Right lobe of liver (tissue), 6 donors: ENCODE results near the gene TMEM225B. TPM values are rescaled to one million over a fixed set of nuclear protein-coding genes. Genes with fewer than 3 reads are reported as not detected.

Experiments
- ATAC-seq, 4 donors: fragments of 200-7000 bp; cut with Tn5 transposase; one replicate each; pipeline ENCODE4 v1.9.1; 2020; ENCODE audit warnings: mild to moderate bottlenecking in 4 of 4, moderate library complexity in 4 of 4
- DNase-seq, 3 donors: peaks; one replicate each; pipeline ENCODE4 v3.0.0-alpha.2; 2020
- H3K27ac ChIP-seq, 3 donors: fragments of 200-600 bp; one replicate each; pipeline ENCODE4 v1.8.0; 2022
- H3K27me3 ChIP-seq, 2 donors: fragments of 200-600 bp; one replicate each; pipeline ENCODE4 v1.8.0; 2022
- H3K36me3 ChIP-seq, 4 donors: fragments of 200-600 bp; sonication (generic) in 1 of 4; one replicate each; pipeline versions ENCODE4 v1.5.1 to v1.8.0; 2017 to 2022; ENCODE audit warnings: control low read depth in 1 of 4
- H3K4me1 ChIP-seq, 4 donors: fragments of 200-600 bp; sonication (generic) in 1 of 4; one replicate each; pipeline versions ENCODE4 v1.5.1 to v1.8.0; 2017 to 2022; ENCODE audit warnings: control low read depth in 1 of 4
- H3K4me3 ChIP-seq, 3 donors: fragments of 200-600 bp; one replicate each; pipeline ENCODE4 v1.8.0; 2022
- H3K9me3 ChIP-seq, 4 donors: fragments of 200-600 bp; sonication (generic) in 1 of 4; one replicate each; pipeline versions ENCODE4 v1.5.1 to v1.8.0; 2017 to 2022; ENCODE audit warnings: control low read depth in 1 of 4
- CTCF ChIP-seq, 4 donors: fragments of 200-600 bp in 3 of 4; fragments of 450-650 bp in 1 of 4; IDR thresholded peaks; one replicate each; pipeline versions ENCODE4 v1.5.1 to v1.8.0; 2016 to 2022; ENCODE audit warnings: antibody characterized with exemption in 4 of 4, mild to moderate bottlenecking in 2 of 4
- POLR2A ChIP-seq: fragments of 450-650 bp; IDR thresholded peaks from one replicate; pipeline ENCODE4 v1.6.1; 2017; ENCODE audit warnings: antibody characterized with exemption, mild to moderate bottlenecking
- WGBS: methylation state at CpG from one replicate; pipeline ENCODE4 v1.1.6; 2018; ENCODE audit warnings: low coverage, low lambda C conversion rate; ENCODE audit not compliant: insufficient coverage; ENCODE audit errors: missing lambda C conversion rate; 5-methylcytosine and 5-hydroxymethylcytosine counted together
- intact Hi-C, 2 donors: fragments of 100-400 bp; cut with DNase I; formaldehyde crosslinking; loops; one replicate each; pipeline versions ENCODE4 v1.11.2 to v1.14.1; 2022
- total RNA-seq, 6 experiments: library from RNA; depleted of rRNA in 2 of 6; stranded (reverse); fragments of >200 nt in 2 of 6; fragmentation: NEBNext Ultra II Directional in 3 of 6; extraction: Animal tissue kit (Norgen Biotek cat#: 25700) in 3 of 6; gene quantifications; one replicate each; pipeline versions ENCODE4 v1.1.0 to v1.2.4, GENCODE V29; 2016 to 2023
- donor health status: DM: no; HTN: yes; CAD: no.
- donor health status: DM: no; HTN: no; CAD: no.
- donor health status: DM: no; HTN: no; CAD: no.
- donor health status: DM: no; HTN: yes; CAD: no.
- donor health status: DM: no; HTN: yes; CAD: no.

TMEM225B gene
- total RNA-seq, 6 experiments from 2014 or later: 0.25 to 1.4 (median 0.29) TPM; not detected in 2

GRCh38 chr7:99618726-99619125 is 20.7 kb downstream of the TMEM225B start:
- peaks cover 10 to 54% (median 33%) of the 10 kb centered on the region in 4 donors for H3K36me3 ChIP-seq
- H3K9me3 ChIP-seq: no peaks in the 10 kb centered on the region
- no peak overlapping the region for H3K27ac ChIP-seq
- H3K27me3 ChIP-seq: no peaks in the 10 kb centered on the region
- intact Hi-C loops: no loop called here
- ATAC-seq (no peak), DNase-seq (no peak)
- 93% methylated on average over 3 of the region's 3 CpGs for WGBS
- peaks cover 0 to 13% (median 6%) of the 10 kb centered on the region in 4 donors for H3K4me1 ChIP-seq
- no peak overlapping the region for H3K4me3 ChIP-seq
- TF ChIP-seq CTCF (IDR thresholded peaks at IDR 0.05) (no peak), POLR2A (no peak)

- Histone ChIP-seq H3K4me3 (no peak overlapping the region), H3K36me3 (peaks cover 10 to 63% (median 34%) of the 10 kb centered on the region in 4 donors), H3K27me3 (no peaks in the 10 kb centered on the region), H3K4me1 (peaks cover 0 to 13% (median 6%) of the 10 kb centered on the region in 4 donors), H3K9me3 (no peaks in the 10 kb centered on the region), H3K27ac (no peak overlapping the region)
- intact Hi-C loops: no loop called here
- DNase-seq (no peak), ATAC-seq (no peak)
- 92% methylated on average over 5 of the region's 18 CpGs for WGBS
- TF ChIP-seq POLR2A: no peak
- TF ChIP-seq CTCF (IDR thresholded peaks at IDR 0.05): no peak
These were observed 21.6 kb downstream of the TMEM225B start for GRCh38 chr7:99619571-99620130.

- 97% methylated on average over 5 of the region's 5 CpGs for WGBS
- intact Hi-C loops: no loop called here
- H3K27me3 ChIP-seq: no peaks in the 10 kb centered on the region
- no peaks in the 10 kb centered on the region for H3K9me3 ChIP-seq
- ATAC-seq: no peak
- H3K4me3 ChIP-seq: no peak overlapping the region
- TF ChIP-seq CTCF (IDR thresholded peaks at IDR 0.05) (no peak), POLR2A (no peak)
- H3K4me1 ChIP-seq: peaks cover 0 to 12% (median 4%) of the 10 kb centered on the region in 4 donors
- peaks cover 10 to 79% (median 43%) of the 10 kb centered on the region in 4 donors for H3K36me3 ChIP-seq
- H3K27ac ChIP-seq: no peak overlapping the region
- DNase-seq: no peak
These were observed 23.2 kb downstream of the TMEM225B start for GRCh38 chr7:99621271-99621670.

- no peak overlapping the region for H3K4me3 ChIP-seq
- WGBS: 89% methylated on average over 6 of the region's 10 CpGs
- no peak overlapping the region for H3K27ac ChIP-seq
- TF ChIP-seq CTCF (IDR thresholded peaks at IDR 0.05) (no peak), POLR2A (no peak)
- peaks cover 10 to 92% (median 48%) of the 10 kb centered on the region in 4 donors for H3K36me3 ChIP-seq
- H3K4me1 ChIP-seq: peaks cover 0 to 8% (median 3%) of the 10 kb centered on the region in 4 donors
- ATAC-seq (no peak), DNase-seq (no peak)
- no peaks in the 10 kb centered on the region for H3K27me3 ChIP-seq
- no peaks in the 10 kb centered on the region for H3K9me3 ChIP-seq
- intact Hi-C loops: no loop called here
These were observed 24.5 kb downstream of the TMEM225B start for GRCh38 chr7:99622596-99622995.
